Endothelial cell of umbilical vein (primary cell): ENCODE measurements around the gene ALK. TPM values are rescaled to one million over a fixed set of nuclear protein-coding genes. Genes with fewer than 3 reads are reported as not detected.
A peak's percentile ranks its signal among the peaks of the same experiment; 100 is the strongest.

Experiments used
- BruUV-seq: library from RNA; stranded (reverse); fragments of 400-500 nt; replicated peaks from 2 replicates; lab custom pipeline; 2021; lab: Mats Ljungman, UMichigan
- CTCF ChIA-PET: fragments of 300-600, 350-600 bp; sonication (Branson Sonifier 250); formaldehyde crosslinking; loops from one replicate; lab custom pipeline; 2021; ENCODE audit warnings: antibody characterized with exemption, inconsistent platforms; lab: Charles Lee
- POLR2A ChIA-PET: fragments of 300-600, 350-600 bp; sonication (Branson Sonifier 250); formaldehyde crosslinking; loops from one replicate; lab custom pipeline; 2021; ENCODE audit warnings: antibody characterized with exemption, inconsistent platforms; lab: Charles Lee
- DNase-seq: peaks from one replicate; pipeline ENCODE4 v3.0.0-alpha.2; 2011; ENCODE audit warnings: low read depth, low spot score
- FAIRE-seq: peaks from 2 replicates; lab custom pipeline; 2011; peaks lifted over from hg19 to GRCh38; lab: Jason Lieb, UNC
- H2AFZ ChIP-seq: 2 replicates; pipeline ENCODE4 v1.6.0; 2012; ENCODE audit warnings: low read depth, low read length, control low read depth, inconsistent platforms
- H3K27ac ChIP-seq: 2 replicates; pipeline ENCODE4 v1.5.1; 2011; ENCODE audit warnings: low read depth, mild to moderate bottlenecking, control low read depth, low read length, moderate library complexity; ENCODE audit not compliant: insufficient read depth
- H3K27me3 ChIP-seq, 2 experiments: 2 replicates each; pipeline versions ENCODE4 v1.6.0 to v1.6.1; 2011; ENCODE audit warnings: low read length in 2 of 2, mixed read lengths in 1 of 2; ENCODE audit not compliant: control insufficient read depth in 2 of 2, insufficient read depth in 2 of 2
- H3K36me3 ChIP-seq, 2 experiments: 2 replicates in 1 of 2; 3 replicates in 1 of 2; pipeline ENCODE4 v1.5.1; 2011; ENCODE audit warnings: low read length in 2 of 2, mild to moderate bottlenecking in 1 of 2, moderate library complexity in 1 of 2; ENCODE audit not compliant: control insufficient read depth in 2 of 2, insufficient read depth in 2 of 2; ENCODE audit errors: extremely low read depth in 1 of 2
- H3K4me1 ChIP-seq: 3 replicates; pipeline ENCODE4 v1.5.1; 2011; ENCODE audit warnings: mild to moderate bottlenecking, low read length; ENCODE audit not compliant: control insufficient read depth, insufficient read depth; ENCODE audit errors: extremely low read depth
- H3K4me2 ChIP-seq: 2 replicates; pipeline ENCODE4 v1.6.1; 2011; ENCODE audit warnings: low read length, control low read depth, mixed read lengths; ENCODE audit not compliant: insufficient read depth
- H3K4me3 ChIP-seq, 3 experiments: fragments of 200-600 bp in 1 of 3; sonication (generic), shearing (Covaris generic) in 1 of 3; replicated peaks in 1 of 3; 2 replicates each; pipeline ENCODE4 v1.5.1; 2011 to 2016; ENCODE audit warnings: control low read depth in 3 of 3, low read length in 3 of 3, mild to moderate bottlenecking in 2 of 3, inconsistent platforms in 1 of 3, low read depth in 1 of 3, moderate library complexity in 1 of 3; ENCODE audit not compliant: insufficient read depth in 1 of 3
- H3K79me2 ChIP-seq: 2 replicates; pipeline ENCODE4 v1.6.0; 2012; ENCODE audit warnings: low read length, inconsistent platforms; ENCODE audit not compliant: control insufficient read depth, insufficient read depth
- H3K9ac ChIP-seq: replicated peaks from 2 replicates; pipeline ENCODE3; 2011; ENCODE audit warnings: low read length, control low read depth; ENCODE audit not compliant: insufficient read depth; ENCODE audit errors: extremely low read depth
- H3K9me1 ChIP-seq: replicated peaks from 3 replicates; pipeline ENCODE4 v1.6.0; 2011; ENCODE audit warnings: mild to moderate bottlenecking, low read length; ENCODE audit not compliant: control insufficient read depth, insufficient read depth; ENCODE audit errors: extremely low read depth
- H3K9me3 ChIP-seq: replicated peaks from 2 replicates; pipeline ENCODE4 v1.5.1; 2012; ENCODE audit warnings: low read length, inconsistent platforms; ENCODE audit not compliant: control insufficient read depth, insufficient read depth
- H4K20me1 ChIP-seq: replicated peaks from 2 replicates; pipeline ENCODE3; 2011; ENCODE audit warnings: mild to moderate bottlenecking, low read length; ENCODE audit not compliant: control insufficient read depth, insufficient read depth; ENCODE audit errors: extremely low read depth
- CTCF ChIP-seq, 2 donors: IDR thresholded peaks; 1 replicate in 1 of 2; 2 replicates in 1 of 2; pipeline ENCODE4 v1.5.1; 2011; ENCODE audit warnings: low read length in 2 of 2, mild to moderate bottlenecking in 2 of 2, moderate library complexity in 2 of 2, control low read depth in 1 of 2, inconsistent platforms in 1 of 2, low read depth in 1 of 2; ENCODE audit not compliant: insufficient read depth in 1 of 2; ENCODE audit errors: extremely low read depth in 1 of 2
- EZH2 ChIP-seq: IDR thresholded peaks from 2 replicates; pipeline ENCODE4 v1.6.1; 2012; ENCODE audit warnings: borderline replicate concordance, low read depth, mild to moderate bottlenecking, moderate library complexity, low read length, inconsistent platforms; ENCODE audit not compliant: severe bottlenecking
- FOS ChIP-seq: IDR thresholded peaks from 2 replicates; pipeline ENCODE4 v1.6.1; 2011; ENCODE audit warnings: mild to moderate bottlenecking, low read length, moderate library complexity, borderline replicate concordance; ENCODE audit not compliant: insufficient read depth
- GATA2 ChIP-seq: IDR thresholded peaks from 2 replicates; pipeline ENCODE4 v1.7.0; 2011; ENCODE audit warnings: low read depth, mild to moderate bottlenecking, moderate library complexity, mixed read lengths, low read length; ENCODE audit not compliant: insufficient read length, insufficient read depth
- JUN ChIP-seq: IDR thresholded peaks from 2 replicates; pipeline ENCODE4 v1.6.1; 2011; ENCODE audit warnings: borderline replicate concordance, low read depth; ENCODE audit not compliant: insufficient read length, insufficient read depth
- MYC ChIP-seq: IDR thresholded peaks from one replicate; pipeline ENCODE4 v1.6.1; 2011; ENCODE audit warnings: mild to moderate bottlenecking, low read depth, low read length
- POLR2A ChIP-seq: IDR thresholded peaks from 2 replicates; pipeline ENCODE4 v1.6.1; 2012; ENCODE audit warnings: low read depth, mild to moderate bottlenecking, control low read depth, low read length
- POLR2AphosphoS5 ChIP-seq: IDR thresholded peaks from 2 replicates; pipeline ENCODE4 v1.6.1; 2012; ENCODE audit warnings: low read depth, mild to moderate bottlenecking, control low read depth, low read length, moderate library complexity; ENCODE audit not compliant: insufficient read depth
- dilution Hi-C: fragments of 300-500 bp; cut with MboI; formaldehyde crosslinking; loops from one replicate; pipeline ENCODE4 v1.15.0; 2019; ENCODE audit warnings: low sequenced_read_pairs; ENCODE audit not compliant: extremely low pct_ligation_motif_present
- intact Hi-C: fragments of 100-400 bp; cut with micrococcal nuclease; formaldehyde crosslinking; loops from one replicate; pipeline ENCODE4 v1.10.0; 2022
- polyA plus RNA-seq, 4 experiments: library from polyadenylated mRNA; depleted of rRNA in 3 of 4; stranded (reverse) in 3 of 4; unstranded in 1 of 4; fragments of >200 nt; gene quantifications; 2 replicates each; pipeline versions ENCODE4 v1.2.1 to v1.2.3, GENCODE V29; 2011 to 2012; ENCODE audit warnings: missing spikeins in 1 of 4
- total RNA-seq: library from RNA; stranded (reverse); gene quantifications from 2 replicates; pipeline ENCODE4 v1.2.3, GENCODE V29; 2021
- TF ChIP-seq, protein P1 (sequence below): IDR thresholded peaks from 2 replicates; pipeline ENCODE4 v1.6.1; 2011; ENCODE audit not compliant: insufficient read depth, insufficient read length

Gene ALK
- total and polyA plus RNA-seq, 2 donors (not counting 3 experiments of a cell fraction or from before 2014, with no cell fraction given) = not detected

GRCh38 chr2:29329899-29330298 is 591.5 kb downstream of the ALK start:
- TF ChIP-seq FOS (no peak), POLR2A (no peak), CTCF (IDR thresholded peaks at IDR 0.05; ENCODE audit: extremely low read depth in 1 of 2, insufficient read depth in 1 of 2, low read depth in 1 of 2, low read length in 2 of 2) (peak; percentile 10 to 17), EZH2 (no peak), MYC (no peak), JUN (no peak), POLR2AphosphoS5 (no peak), GATA2 (no peak)
- TF ChIP-seq, protein P1, sequence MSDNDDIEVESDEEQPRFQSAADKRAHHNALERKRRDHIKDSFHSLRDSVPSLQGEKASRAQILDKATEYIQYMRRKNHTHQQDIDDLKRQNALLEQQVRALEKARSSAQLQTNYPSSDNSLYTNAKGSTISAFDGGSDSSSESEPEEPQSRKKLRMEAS = no peak
- Histone ChIP-seq H4K20me1 (no peaks in the 10 kb centered on the region), H3K9me1 (no peaks in the 10 kb centered on the region), H3K27me3 (no peaks in the 10 kb centered on the region), H2AFZ (no peak overlapping the region), H3K4me2 (no peak overlapping the region), H3K9me3 (no peaks in the 10 kb centered on the region), H3K27ac (no peak overlapping the region), H3K36me3 (no peaks in the 10 kb centered on the region), H3K79me2 (no peaks in the 10 kb centered on the region), H3K4me3 (no peak overlapping the region), H3K4me1 (no peaks in the 10 kb centered on the region), H3K9ac (no peak overlapping the region)
- BruUV-seq = no TSS peak
- dilution Hi-C loops (no loop called here), intact Hi-C loops (no loop called here)
- CTCF ChIA-PET = no interaction called here
- no peak for FAIRE-seq
- no peak for DNase-seq
- POLR2A ChIA-PET = no interaction called here
